HUES64 (cell line): ENCODE data around the gene OGT. TPM values are rescaled to one million over a fixed set of nuclear protein-coding genes. Genes with fewer than 3 reads are reported as not detected.
"Not testable (repeated sequence)": the region's sequence is repeated elsewhere in the genome, so short reads cannot be mapped to it uniquely, and the experiment has no call there.

ENCODE experiments used
- H3K27ac ChIP-seq: 2 replicates; pipeline ENCODE4 v1.7.0; 2013; ENCODE audit warnings: low read depth, low read length, inconsistent platforms
- H3K27me3 ChIP-seq: 2 replicates; pipeline ENCODE4 v1.6.1; 2013; ENCODE audit warnings: mild to moderate bottlenecking, low read length; ENCODE audit not compliant: insufficient read depth
- H3K36me3 ChIP-seq: 2 replicates; pipeline ENCODE4 v1.6.1; 2013; ENCODE audit warnings: mild to moderate bottlenecking, low read length; ENCODE audit not compliant: insufficient read depth
- H3K4me1 ChIP-seq: 2 replicates; pipeline ENCODE4 v1.6.1; 2013; ENCODE audit warnings: mild to moderate bottlenecking, low read length, moderate library complexity; ENCODE audit not compliant: insufficient read depth
- H3K4me3 ChIP-seq: 2 replicates; pipeline ENCODE4 v1.5.1; 2013; ENCODE audit warnings: mild to moderate bottlenecking, low read length, moderate library complexity
- H3K9ac ChIP-seq: 2 replicates; pipeline ENCODE4 v1.6.1; 2013; ENCODE audit warnings: mild to moderate bottlenecking, low read depth, low read length
- H3K9me3 ChIP-seq: 2 replicates; pipeline ENCODE4 v1.6.1; 2013; ENCODE audit warnings: low read depth, low read length; ENCODE audit not compliant: insufficient read depth
- WGBS: fragments of 150-250, 120-280 bp; methylation state at CpG from one replicate; pipeline ENCODE4 v1.1.7; 2013; ENCODE audit warnings: missing lambda C conversion rate; 5-methylcytosine and 5-hydroxymethylcytosine counted together
- polyA plus RNA-seq, 2 experiments: library from polyadenylated mRNA; stranded (reverse); fragments of 50-300 nt; gene quantifications; one replicate each; pipeline ENCODE4 v1.2.3, GENCODE V29; 2013

OGT gene
- polyA plus RNA-seq (2013, experiment 1 of 2), result 47.5 TPM
- polyA plus RNA-seq (2013, experiment 2 of 2), result 50.8 TPM

DNA sequence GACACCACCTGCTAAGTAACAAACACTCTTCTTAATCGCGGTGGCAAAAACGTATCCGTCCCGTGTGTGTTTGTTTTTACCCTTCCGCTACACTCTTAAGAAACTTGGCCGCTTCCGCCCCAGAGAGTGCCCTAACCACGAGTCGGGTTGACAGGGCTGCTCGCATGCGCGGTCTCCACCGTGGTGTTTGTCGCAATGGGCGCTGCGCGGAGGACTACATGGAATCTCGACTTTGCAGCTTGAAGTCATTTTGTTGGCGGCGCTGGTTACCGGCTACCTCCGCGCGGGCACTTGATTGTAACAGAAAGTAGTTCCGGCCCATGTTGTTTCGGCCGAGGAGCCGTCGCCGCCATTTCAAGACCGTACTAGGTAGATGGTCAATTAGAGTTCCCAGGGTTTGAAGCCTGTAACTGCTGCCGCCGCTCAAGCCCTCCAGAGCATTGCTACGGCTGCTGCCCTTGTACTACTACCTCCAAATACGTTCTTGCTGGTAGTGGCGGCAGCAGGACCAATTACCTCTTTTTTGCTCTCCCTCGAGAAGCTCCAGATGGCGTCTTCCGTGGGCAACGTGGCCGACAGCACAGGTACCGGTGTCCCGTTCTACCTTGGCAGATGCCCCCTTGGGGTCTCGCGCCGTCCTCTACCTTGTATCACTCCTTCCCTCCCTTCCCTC, at the start of gene OGT:
TSS of gene OGT (plus strand) at position 352 of the 673 bp plus-strand sequence. CDS start at position 548, 196 bp downstream.
- peak within 1 kb of the TSS; percentile 71 for H3K4me3 ChIP-seq
- H3K4me1 ChIP-seq, result peaks cover 6% of the 10 kb centered on the region; the same call in 1 of the 2 replicates
- H3K9me3 ChIP-seq, result no peaks in the 10 kb centered on the region
- peaks cover 10% of the 10 kb centered on the region for H3K36me3 ChIP-seq
- H3K27me3 ChIP-seq, result no peaks in the 10 kb centered on the region
- under 1% methylated on average over 47 of the region's 47 CpGs for WGBS
- peak within 1 kb of the TSS; percentile 61 for H3K27ac ChIP-seq
- peak within 1 kb of the TSS; percentile 95 for H3K9ac ChIP-seq

DNA sequence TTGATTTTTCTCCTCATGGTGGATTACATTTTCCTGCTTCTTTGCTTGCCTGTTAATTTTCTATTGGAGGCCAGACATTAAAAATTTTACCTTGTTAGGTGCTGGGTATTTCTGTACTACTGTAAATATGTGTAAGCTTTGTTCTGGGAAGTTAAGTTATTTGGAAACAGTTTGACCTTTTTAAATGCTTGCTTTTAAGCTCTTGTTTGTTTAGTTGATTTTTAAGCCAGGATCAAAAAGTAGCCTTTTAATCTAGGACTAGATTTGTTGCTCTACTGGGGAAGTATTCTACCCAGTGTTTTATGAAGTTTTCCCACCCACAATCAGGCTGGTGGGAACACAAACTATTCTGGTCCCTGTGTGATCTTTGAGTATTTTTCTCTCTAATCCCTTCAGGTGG, 45.1 kb upstream of the OGT start:
- no peak overlapping the region for H3K9ac ChIP-seq
- H3K4me3 ChIP-seq, result no peak overlapping the region
- H3K27ac ChIP-seq, result no peak overlapping the region
- no peaks in the 10 kb centered on the region for H3K9me3 ChIP-seq
- H3K4me1 ChIP-seq, result no peaks in the 10 kb centered on the region
- H3K27me3 ChIP-seq, result peaks cover 16% of the 10 kb centered on the region
- H3K36me3 ChIP-seq, result no peaks in the 10 kb centered on the region

DNA sequence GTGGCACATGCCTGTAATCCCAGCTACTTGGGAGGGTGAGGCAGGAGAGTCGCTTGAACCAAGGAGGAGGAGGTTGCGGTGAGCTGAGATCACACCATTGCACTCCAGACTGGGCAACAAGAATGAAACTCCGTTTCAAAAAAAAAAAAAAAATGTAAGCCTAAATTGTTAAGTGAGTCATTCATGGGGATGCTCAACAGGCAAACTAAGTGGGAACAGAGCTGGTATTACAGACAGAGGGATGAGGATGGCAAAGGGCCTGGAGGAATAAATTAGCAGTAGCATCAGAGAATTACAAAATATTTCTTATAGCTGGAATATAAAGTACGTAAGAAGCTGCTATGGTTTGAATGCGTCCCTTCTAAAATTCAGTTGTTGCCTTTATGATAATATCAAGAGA, 43.4 kb upstream of the OGT start:
- 92% methylated on average over 5 of the region's 5 CpGs for WGBS
- H3K9ac ChIP-seq, result no peak overlapping the region
- H3K36me3 ChIP-seq, result no peaks in the 10 kb centered on the region
- H3K4me3 ChIP-seq, result no peak overlapping the region
- no peaks in the 10 kb centered on the region for H3K9me3 ChIP-seq
- peaks cover 21% of the 10 kb centered on the region for H3K27me3 ChIP-seq
- no peaks in the 10 kb centered on the region for H3K4me1 ChIP-seq
- no peak overlapping the region for H3K27ac ChIP-seq

DNA sequence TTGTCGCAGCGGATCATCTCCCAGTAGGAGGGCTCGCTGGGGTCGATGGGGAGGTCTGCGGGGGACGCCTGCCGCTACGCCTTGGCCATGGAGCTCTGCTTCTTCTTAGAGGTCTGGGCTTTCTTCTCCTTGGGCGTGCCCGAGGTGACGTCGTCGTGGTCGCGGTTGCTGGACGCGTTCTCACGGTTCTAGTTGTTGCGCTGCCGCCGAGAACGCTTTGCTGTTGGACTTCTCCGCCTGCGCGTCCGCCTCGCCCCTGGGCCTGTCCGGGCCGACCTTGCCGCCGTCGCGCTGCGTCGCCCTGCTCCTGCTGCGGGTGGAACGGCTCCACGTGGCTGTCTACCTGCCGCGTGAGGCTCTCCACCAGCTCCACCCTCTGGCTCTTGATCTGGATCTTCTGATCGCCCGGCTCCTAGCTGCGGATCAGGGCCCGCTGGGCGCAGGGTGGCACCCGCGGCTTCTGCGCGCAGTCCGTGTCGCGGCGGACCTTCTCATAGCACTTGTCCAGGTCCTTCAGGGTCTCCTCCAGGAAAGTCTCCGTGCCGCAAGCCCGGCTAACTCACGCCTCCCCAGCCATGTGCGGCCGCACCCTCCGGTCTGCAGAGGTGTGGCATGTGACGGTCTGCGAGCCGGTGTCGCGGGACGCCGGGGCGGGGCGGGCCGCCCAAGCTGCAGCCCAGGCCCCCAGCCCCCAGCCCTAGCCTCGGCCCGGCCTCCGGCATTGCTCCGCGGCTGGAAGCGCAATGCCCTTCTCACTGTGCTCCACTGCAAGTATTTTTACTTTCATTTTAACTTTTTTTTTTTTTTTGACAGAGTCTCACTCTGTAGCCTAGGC, 40.5 kb upstream of the OGT start:
- H3K4me1 ChIP-seq, result no peaks in the 10 kb centered on the region
- 6% methylated on average over 76 of the region's 76 CpGs for WGBS
- H3K9me3 ChIP-seq, result no peaks in the 10 kb centered on the region
- H3K36me3 ChIP-seq, result no peaks in the 10 kb centered on the region
- peaks cover 21% of the 10 kb centered on the region for H3K27me3 ChIP-seq
- H3K4me3 ChIP-seq, result peak overlapping the region; percentile 48
- H3K27ac ChIP-seq, result no peak overlapping the region
- peak overlapping the region; percentile 26; the same call in 1 of the 2 replicates for H3K9ac ChIP-seq

DNA sequence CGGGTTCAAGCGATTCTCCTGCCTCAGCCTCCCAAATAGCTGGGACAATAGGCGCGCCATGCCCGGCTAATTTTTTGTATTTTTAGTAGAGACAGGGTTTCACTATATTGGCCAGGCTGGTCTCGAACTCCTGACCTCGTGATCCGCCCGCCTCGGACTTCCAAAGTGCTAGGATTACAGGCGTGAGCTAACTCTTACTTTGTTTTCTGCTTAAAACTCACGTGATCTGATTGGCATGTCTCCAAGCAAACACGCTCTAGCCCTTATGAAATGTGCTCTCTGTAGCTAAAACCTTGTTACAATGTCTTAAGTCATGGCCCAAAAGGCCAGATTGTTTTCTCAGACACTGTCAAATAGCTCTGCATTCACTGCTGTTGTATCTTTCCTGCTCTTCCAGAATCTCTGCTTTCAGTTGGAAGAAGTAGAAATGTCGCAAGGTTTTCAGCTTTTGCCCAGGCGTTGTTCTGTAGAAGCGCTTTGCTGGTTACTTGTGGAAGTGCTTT, 39.7 kb upstream of the OGT start:
- 87% methylated on average over 16 of the region's 16 CpGs for WGBS
- H3K27me3 ChIP-seq, result peaks cover 21% of the 10 kb centered on the region
- H3K9ac ChIP-seq, result no peak overlapping the region
- H3K4me1 ChIP-seq, result no peaks in the 10 kb centered on the region
- no peaks in the 10 kb centered on the region for H3K36me3 ChIP-seq
- H3K9me3 ChIP-seq, result no peaks in the 10 kb centered on the region
- H3K4me3 ChIP-seq, result no peak overlapping the region
- H3K27ac ChIP-seq, result no peak overlapping the region

GRCh38 chrX:71495979-71496378, 36.9 kb upstream of the OGT start:
- peaks cover 20% of the 10 kb centered on the region for H3K27me3 ChIP-seq
- H3K4me3 ChIP-seq, H3K9ac ChIP-seq, H3K4me1 ChIP-seq, H3K36me3 ChIP-seq, H3K27ac ChIP-seq, H3K9me3 ChIP-seq: not testable (repeated sequence)
- 75% methylated on average over 3 of the region's 3 CpGs for WGBS

GRCh38 chrX:71496476-71496875, 36.4 kb upstream of the OGT start:
- H3K27me3 ChIP-seq, result peaks cover 17% of the 10 kb centered on the region
- no peak overlapping the region for H3K27ac ChIP-seq
- WGBS, result 92% methylated on average over 3 of the region's 3 CpGs
- no peaks in the 10 kb centered on the region for H3K9me3 ChIP-seq
- H3K4me3 ChIP-seq, result no peak overlapping the region
- no peaks in the 10 kb centered on the region for H3K36me3 ChIP-seq
- no peaks in the 10 kb centered on the region for H3K4me1 ChIP-seq
- H3K9ac ChIP-seq, result no peak overlapping the region

DNA sequence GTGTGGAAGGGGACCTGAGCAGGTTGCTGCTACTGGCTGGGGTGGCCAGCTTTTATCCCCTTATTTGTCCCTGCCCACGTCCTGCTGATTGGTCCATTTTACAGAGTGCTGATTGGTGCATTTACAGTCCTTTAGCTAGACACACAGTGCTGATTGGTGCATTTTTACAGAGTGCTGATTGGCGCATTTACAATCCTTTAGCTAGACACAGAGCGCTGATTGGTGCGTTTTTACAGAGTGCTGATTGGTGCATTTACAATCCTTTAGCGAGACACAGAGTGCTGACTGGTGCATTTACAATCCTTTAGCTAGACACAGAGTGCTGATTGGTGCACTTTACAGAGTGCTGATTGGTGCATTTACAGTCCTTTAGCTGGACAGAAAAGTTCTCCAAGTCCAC, 30.8 kb upstream of the OGT start:
- WGBS, result 93% methylated on average over 5 of the region's 5 CpGs
- not testable (repeated sequence) for H3K27me3 ChIP-seq, H3K27ac ChIP-seq, H3K36me3 ChIP-seq, H3K9me3 ChIP-seq, H3K9ac ChIP-seq, H3K4me3 ChIP-seq, H3K4me1 ChIP-seq

DNA sequence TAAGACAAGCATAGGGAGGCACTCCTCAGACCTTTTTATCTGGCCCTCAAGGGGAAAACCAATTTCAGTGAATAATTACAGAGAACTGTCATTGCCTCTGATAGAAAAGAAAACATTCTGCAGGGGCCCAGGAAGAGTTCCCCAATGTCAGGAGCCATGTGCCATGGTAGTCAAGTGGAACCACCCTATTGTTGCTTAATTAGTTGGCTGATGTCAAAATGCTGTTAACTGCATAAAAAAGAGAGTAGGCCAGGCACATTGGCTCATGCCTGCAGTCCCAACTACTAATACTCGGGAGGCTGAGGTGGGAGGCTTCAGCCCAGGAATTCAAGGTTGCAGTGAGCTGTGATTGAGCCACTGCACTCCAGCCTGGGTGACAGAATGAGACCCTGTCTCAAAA, 28.6 kb upstream of the OGT start:
- Histone ChIP-seq H3K9ac (no peak overlapping the region), H3K9me3 (no peaks in the 10 kb centered on the region), H3K4me3 (no peak overlapping the region), H3K36me3 (no peaks in the 10 kb centered on the region), H3K4me1 (no peaks in the 10 kb centered on the region), H3K27me3 (no peaks in the 10 kb centered on the region), H3K27ac (no peak overlapping the region)
- 100% methylated on average over 1 of the region's 1 CpG for WGBS

- Histone ChIP-seq H3K36me3 (no peaks in the 10 kb centered on the region), H3K27ac (no peak overlapping the region), H3K4me1 (no peaks in the 10 kb centered on the region), H3K9ac (no peak overlapping the region), H3K9me3 (no peaks in the 10 kb centered on the region), H3K4me3 (no peak overlapping the region), H3K27me3 (no peaks in the 10 kb centered on the region)
- 89% methylated on average over 1 of the region's 1 CpG for WGBS
These were observed 23.6 kb upstream of the OGT start for GRCh38 chrX:71509289-71509688.

GRCh38 chrX:71510161-71510560, 22.7 kb upstream of the OGT start:
- no peak overlapping the region for H3K4me3 ChIP-seq
- WGBS, result 89% methylated on average over 2 of the region's 2 CpGs
- no peak overlapping the region for H3K9ac ChIP-seq
- no peak overlapping the region for H3K27ac ChIP-seq
- no peaks in the 10 kb centered on the region for H3K27me3 ChIP-seq
- H3K4me1 ChIP-seq, result no peaks in the 10 kb centered on the region; the same call in 1 of the 2 replicates
- H3K36me3 ChIP-seq, result no peaks in the 10 kb centered on the region
- H3K9me3 ChIP-seq, result no peaks in the 10 kb centered on the region
